ENCODE results near the gene NOSIP. TPM values are rescaled to one million over a fixed set of nuclear protein-coding genes. Genes with fewer than 3 reads are reported as not detected.

Gene NOSIP
- total and polyA plus RNA-seq, 5 experiments from 2014 or later: 162 to 854 (median 662) TPM

DNA sequence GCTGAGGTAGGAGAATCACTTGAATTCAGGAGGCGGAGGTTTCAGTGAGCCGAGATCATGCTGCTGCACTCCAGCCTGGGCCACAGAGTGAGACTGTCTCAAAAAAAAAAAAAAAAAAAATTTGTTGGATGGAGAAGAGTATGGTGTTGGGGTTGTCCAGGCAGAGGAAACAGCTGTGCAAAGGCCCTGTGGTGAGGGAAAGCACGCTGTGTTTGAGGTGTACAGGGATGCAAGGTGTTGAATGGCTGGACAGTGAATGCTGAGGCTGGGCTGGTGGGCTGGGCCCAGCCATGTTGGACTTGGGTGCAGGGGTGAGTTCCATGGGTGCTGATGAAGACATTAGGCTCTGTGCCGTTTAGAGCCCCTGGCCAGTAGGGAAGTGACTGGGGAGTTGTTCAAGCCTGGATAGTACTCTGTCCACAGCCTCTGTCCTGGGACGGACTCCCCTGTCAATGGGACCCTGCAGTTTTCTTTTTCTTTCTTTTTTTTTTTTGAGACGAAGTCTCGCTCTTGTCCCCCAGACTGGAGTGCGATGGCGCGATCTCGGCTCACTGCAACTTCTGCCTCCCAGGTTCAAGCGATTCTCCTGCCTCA, 29.2 kb upstream of the NOSIP start:
- peaks cover 9 to 47% (median 15%) of the 10 kb centered on the region in 4 donors for H3K4me1 Mint-ChIP-seq
- H3K27me3 Mint-ChIP-seq: no peaks in the 10 kb centered on the region
- peaks cover 0 to 72% (median 3%) of the 10 kb centered on the region in 3 donors for H3K36me3 Mint-ChIP-seq
- no peaks in the 10 kb centered on the region for H3K9me3 Mint-ChIP-seq
- no peak overlapping the region for H3K4me3 Mint-ChIP-seq
- H3K27ac Mint-ChIP-seq: peak overlapping the region in 4 of 10 donors; percentile 1 to 62 (median 36)
- ATAC-seq: no peak
- no peak for DNase-seq
- POLR2A ChIA-PET: interaction anchor here (0.6 to 1.5 kb wide), 5 partner anchors 14 to 1419 kb away, joined by 3 to 5 read pairs (median 3); no protein-coding TSS in a partner anchor

DNA sequence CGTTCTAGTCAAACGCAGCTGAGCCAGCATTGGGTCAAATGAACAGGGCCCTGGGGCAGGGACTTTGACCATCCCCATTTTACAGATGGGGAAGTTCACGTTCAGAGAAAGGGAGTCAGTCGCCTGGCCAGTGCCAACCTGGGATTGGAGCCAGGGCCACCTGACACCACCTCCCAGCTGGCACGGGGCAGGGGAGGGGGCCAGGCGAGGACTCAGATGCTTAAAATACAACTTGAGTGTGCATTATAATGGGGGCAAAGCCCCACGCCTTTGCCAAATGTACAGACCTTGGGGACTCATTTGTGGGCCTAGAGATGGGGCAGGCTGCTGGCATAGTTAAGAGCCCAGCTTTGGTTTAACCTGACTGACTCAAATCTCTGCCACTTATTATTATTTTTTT, 25.2 kb upstream of the NOSIP start:
- DNase-seq (no peak), ATAC-seq (no peak)
- POLR2A ChIA-PET: no interaction called here
- Mint-ChIP-seq H3K9me3 (no peaks in the 10 kb centered on the region), H3K36me3 (peaks cover 0 to 81% (median 6%) of the 10 kb centered on the region in 3 donors), H3K4me3 (no peak overlapping the region), H3K27ac (peak overlapping the region in 3 of 10 donors; percentile 41 to 63 (median 43)), H3K27me3 (no peaks in the 10 kb centered on the region), H3K4me1 (peaks cover 5 to 53% (median 6%) of the 10 kb centered on the region in 4 donors)

DNA sequence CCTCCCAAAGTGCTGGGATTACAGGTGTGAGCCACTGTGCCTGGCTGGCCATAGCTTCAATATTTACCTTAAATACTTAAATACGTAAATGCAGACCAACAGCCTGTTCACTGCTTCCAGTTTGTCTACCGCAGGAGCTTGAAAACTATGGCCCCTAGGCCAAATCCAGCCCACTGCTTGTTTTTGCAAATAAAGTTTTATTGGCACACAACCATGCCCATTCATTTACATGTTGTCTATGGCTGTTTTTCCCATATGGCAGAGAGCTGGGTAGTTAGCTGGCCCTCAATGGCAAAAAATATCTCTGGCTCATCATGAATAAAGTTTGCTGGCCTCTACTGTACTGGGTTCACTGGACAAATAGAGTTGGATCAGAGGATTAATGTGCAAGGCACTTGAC, 22.4 kb upstream of the NOSIP start:
- Mint-ChIP-seq H3K27ac (peak overlapping the region in 1 of 10 donors; percentile 57), H3K4me1 (peaks cover 9 to 51% (median 12%) of the 10 kb centered on the region in 4 donors), H3K9me3 (no peaks in the 10 kb centered on the region), H3K27me3 (no peaks in the 10 kb centered on the region), H3K36me3 (peaks cover 0 to 77% (median 3%) of the 10 kb centered on the region in 3 donors), H3K4me3 (no peak overlapping the region)
- DNase-seq (no peak), ATAC-seq (no peak)
- POLR2A ChIA-PET: interaction anchor here (0.6 to 1.6 kb wide), 3 partner anchors 9 to 37 kb away, joined by 3 to 5 read pairs (median 4); partner anchors contain the start of gene RRAS

DNA sequence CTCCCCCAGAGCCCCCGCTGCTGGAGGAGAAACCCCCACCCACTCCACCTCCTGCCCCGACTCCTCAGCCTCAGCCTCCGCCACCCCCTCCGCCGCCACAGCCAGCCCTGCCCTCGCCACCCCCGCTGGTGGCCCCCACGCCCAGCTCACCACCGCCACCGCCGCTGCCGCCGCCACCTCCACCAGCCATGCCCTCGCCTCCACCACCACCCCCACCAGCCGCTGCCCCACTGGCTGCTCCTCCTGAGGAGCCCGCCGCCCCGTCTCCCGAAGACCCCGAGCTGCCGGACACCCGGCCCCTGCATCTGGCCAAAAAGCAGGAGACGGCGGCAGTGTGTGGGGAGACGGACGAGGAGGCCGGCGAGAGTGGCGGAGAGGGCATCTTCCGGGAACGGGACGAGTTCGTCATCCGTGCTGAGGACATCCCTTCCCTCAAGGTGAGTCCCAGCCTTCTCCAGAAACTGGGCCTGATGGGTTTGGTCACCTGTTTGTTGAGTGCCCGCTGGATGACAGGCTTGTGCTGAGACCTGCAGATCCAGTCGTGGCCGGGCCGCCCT, 21.2 kb upstream of the NOSIP start:
- peaks cover 9 to 44% (median 12%) of the 10 kb centered on the region in 4 donors for H3K4me1 Mint-ChIP-seq
- H3K4me3 Mint-ChIP-seq: no peak overlapping the region
- ATAC-seq (peak in 1 of 2 donors; percentile 23), DNase-seq (no peak)
- peak overlapping the region in 1 of 10 donors; percentile 70 for H3K27ac Mint-ChIP-seq
- POLR2A ChIA-PET: interaction anchor here (0.5 to 1.6 kb wide), 3 partner anchors 15 to 59 kb away, joined by 3 to 5 read pairs (median 4); partner anchors contain the start of gene NOSIP
- H3K27me3 Mint-ChIP-seq: no peaks in the 10 kb centered on the region
- no peaks in the 10 kb centered on the region for H3K9me3 Mint-ChIP-seq
- H3K36me3 Mint-ChIP-seq: peaks cover 0 to 67% (median 3%) of the 10 kb centered on the region in 3 donors

DNA sequence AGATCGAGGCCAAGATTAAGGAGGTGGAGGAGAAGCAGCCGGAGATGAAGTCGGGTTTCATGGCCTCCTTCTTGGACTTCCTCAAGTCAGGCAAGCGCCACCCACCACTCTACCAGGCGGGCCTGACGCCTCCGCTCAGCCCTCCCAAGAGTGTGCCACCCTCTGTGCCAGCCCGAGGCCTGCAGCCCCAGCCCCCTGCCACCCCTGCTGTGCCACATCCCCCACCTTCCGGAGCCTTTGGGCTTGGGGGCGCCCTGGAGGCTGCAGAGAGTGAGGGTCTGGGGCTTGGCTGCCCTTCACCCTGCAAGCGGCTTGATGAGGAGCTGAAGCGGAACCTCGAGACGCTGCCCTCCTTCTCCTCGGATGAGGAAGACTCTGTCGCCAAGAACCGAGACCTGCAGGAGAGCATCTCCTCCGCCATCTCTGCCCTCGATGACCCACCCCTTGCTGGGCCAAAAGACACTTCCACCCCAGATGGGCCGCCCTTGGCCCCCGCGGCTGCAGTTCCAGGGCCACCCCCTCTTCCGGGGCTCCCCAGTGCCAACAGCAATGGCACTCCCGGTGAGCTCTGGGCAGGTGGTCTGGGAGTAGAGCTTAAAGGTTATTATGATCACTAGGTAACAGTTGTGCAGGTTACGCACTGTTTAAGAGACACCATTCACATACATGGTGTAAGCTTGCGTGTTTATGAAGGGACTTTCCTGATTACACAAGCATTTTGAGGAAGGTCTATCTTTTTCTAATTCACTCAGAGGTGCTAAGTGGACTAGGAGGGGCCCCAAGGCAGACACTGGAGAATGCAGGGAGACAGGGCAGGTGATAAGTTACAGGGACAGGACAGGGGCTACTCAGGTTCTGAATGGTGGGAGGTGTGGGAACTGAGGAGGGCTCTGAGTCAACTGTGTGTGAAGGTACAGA, 19.3 kb upstream of the NOSIP start:
- H3K4me3 Mint-ChIP-seq: no peak overlapping the region
- no peaks in the 10 kb centered on the region for H3K9me3 Mint-ChIP-seq
- H3K4me1 Mint-ChIP-seq: peaks cover 9 to 39% (median 14%) of the 10 kb centered on the region in 4 donors
- POLR2A ChIA-PET: interaction anchor here (0.7 to 1.6 kb wide), 4 partner anchors 14 to 42 kb away, joined by 3 to 8 read pairs (median 4); partner anchors contain the start of gene SCAF1
- H3K27ac Mint-ChIP-seq: peak overlapping the region in 6 of 10 donors; percentile 8 to 57 (median 42)
- ATAC-seq (no peak), DNase-seq (no peak)
- H3K36me3 Mint-ChIP-seq: peaks cover 0 to 60% (median 3%) of the 10 kb centered on the region in 3 donors
- H3K27me3 Mint-ChIP-seq: no peaks in the 10 kb centered on the region

DNA sequence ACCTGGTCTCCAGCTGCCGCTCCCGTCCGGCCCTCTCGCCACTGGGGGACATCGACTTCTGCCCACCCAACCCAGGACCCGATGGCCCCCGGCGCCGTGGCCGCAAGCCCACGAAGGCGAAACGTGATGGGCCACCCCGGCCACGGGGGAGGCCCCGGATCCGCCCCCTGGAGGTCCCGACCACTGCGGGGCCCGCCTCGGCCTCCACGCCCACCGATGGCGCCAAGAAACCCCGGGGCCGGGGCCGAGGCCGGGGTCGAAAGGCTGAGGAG, 17.3 kb upstream of the NOSIP start:
- H3K27me3 Mint-ChIP-seq: no peaks in the 10 kb centered on the region
- H3K27ac Mint-ChIP-seq: no peak overlapping the region
- H3K36me3 Mint-ChIP-seq: peaks cover 0 to 55% (median 5%) of the 10 kb centered on the region in 3 donors
- no peak overlapping the region for H3K4me3 Mint-ChIP-seq
- H3K4me1 Mint-ChIP-seq: peaks cover 21 to 44% (median 31%) of the 10 kb centered on the region in 4 donors
- ATAC-seq (no peak), DNase-seq (no peak)
- no peaks in the 10 kb centered on the region for H3K9me3 Mint-ChIP-seq
- POLR2A ChIA-PET: interaction anchor here (11.9 kb wide), 1 partner anchor 43 kb away, joined by 180 read pairs; the partner anchor contains the start of genes RRAS and SCAF1

DNA sequence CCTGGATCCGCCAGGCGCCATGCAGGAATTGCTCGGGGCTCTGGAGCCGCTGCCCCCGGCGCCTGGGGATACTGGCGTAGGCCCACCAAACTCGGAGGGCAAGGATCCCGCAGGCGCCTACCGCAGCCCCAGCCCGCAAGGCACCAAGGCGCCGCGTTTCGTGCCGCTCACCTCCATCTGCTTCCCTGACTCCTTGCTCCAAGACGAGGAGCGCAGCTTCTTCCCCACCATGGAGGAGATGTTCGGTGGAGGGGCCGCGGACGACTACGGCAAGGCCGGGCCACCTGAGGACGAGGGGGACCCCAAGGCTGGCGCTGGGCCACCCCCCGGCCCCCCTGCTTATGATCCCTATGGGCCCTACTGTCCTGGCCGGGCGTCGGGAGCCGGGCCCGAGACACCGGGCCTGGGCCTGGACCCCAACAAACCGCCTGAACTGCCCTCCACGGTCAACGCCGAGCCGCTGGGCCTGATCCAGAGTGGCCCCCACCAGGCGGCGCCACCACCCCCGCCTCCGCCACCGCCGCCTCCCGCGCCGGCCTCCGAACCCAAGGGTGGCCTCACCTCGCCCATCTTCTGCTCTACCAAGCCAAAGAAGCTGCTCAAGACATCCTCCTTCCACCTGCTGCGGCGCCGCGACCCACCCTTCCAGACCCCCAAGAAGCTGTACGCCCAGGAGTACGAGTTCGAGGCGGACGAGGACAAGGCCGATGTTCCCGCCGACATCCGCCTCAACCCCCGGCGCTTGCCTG, 16.8 kb upstream of the NOSIP start:
- ATAC-seq (no peak), DNase-seq (no peak)
- H3K36me3 Mint-ChIP-seq: peaks cover 0 to 50% (median 5%) of the 10 kb centered on the region in 3 donors
- H3K4me3 Mint-ChIP-seq: no peak overlapping the region
- no peaks in the 10 kb centered on the region for H3K9me3 Mint-ChIP-seq
- H3K27me3 Mint-ChIP-seq: no peaks in the 10 kb centered on the region
- H3K4me1 Mint-ChIP-seq: peaks cover 26 to 44% (median 34%) of the 10 kb centered on the region in 4 donors
- no peak overlapping the region for H3K27ac Mint-ChIP-seq
- POLR2A ChIA-PET: interaction anchor here (11.9 kb wide), 1 partner anchor 44 kb away, joined by 180 read pairs; the partner anchor contains the start of genes RRAS and SCAF1

DNA sequence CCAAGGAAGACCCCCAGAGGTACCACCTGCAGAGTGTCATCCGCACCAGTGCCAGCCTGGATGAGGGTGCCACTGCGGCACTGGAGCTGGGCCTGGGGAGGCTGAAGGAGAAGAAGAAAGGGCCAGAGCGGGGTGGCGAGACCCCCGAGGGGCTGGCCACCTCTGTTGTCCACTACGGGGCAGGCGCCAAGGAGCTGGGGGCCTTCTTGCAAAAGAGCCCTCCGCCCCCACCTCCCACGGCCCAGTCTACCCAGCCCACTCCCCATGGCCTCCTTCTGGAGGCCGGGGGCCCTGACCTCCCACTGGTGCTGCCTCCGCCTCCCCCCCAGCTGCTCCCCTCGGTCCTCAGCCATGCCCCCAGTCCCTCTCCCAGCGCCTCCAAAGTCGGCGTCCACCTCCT, 16.1 kb upstream of the NOSIP start:
- Mint-ChIP-seq H3K36me3 (peaks cover 0 to 44% (median 5%) of the 10 kb centered on the region in 3 donors), H3K27me3 (no peaks in the 10 kb centered on the region), H3K4me1 (peaks cover 26 to 43% (median 33%) of the 10 kb centered on the region in 4 donors), H3K27ac (no peak overlapping the region), H3K4me3 (no peak overlapping the region), H3K9me3 (no peaks in the 10 kb centered on the region)
- DNase-seq (no peak), ATAC-seq (no peak)
- POLR2A ChIA-PET: interaction anchor here (11.9 kb wide), 1 partner anchor 45 kb away, joined by 180 read pairs; the partner anchor contains the start of genes RRAS and SCAF1

DNA sequence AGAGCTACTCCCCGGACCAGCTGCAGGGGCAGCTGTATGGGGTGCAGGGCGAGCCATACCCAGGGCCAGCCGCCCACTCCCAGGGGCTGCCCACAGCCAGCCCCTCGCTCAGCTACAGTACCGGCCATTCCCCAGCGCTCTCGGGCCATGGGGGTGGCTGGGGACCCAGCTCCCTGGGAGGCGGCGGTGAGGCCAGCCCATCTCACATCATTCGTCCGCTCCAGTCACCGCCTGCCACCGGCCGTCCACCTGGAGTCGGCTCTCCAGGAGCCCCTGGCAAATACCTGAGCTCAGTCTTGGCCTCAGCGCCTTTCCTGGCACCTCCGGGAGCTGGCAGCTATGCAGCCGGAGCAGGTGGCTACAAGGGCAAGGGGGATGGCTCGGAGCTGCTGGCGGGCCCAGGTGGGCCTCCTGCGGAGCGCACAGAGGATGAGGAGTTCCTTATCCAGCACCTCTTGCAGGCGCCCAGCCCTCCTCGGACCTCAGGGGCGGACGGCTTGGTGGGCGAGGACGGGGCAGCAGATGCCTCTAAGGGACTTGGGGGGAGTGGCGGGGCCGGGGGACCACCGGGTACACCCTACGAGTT, 15.6 kb upstream of the NOSIP start:
- no peaks in the 10 kb centered on the region for H3K9me3 Mint-ChIP-seq
- H3K4me1 Mint-ChIP-seq: peaks cover 23 to 41% (median 32%) of the 10 kb centered on the region in 4 donors
- H3K4me3 Mint-ChIP-seq: no peak overlapping the region
- ATAC-seq (no peak), DNase-seq (no peak)
- H3K36me3 Mint-ChIP-seq: peaks cover 0 to 40% (median 5%) of the 10 kb centered on the region in 3 donors
- POLR2A ChIA-PET: interaction anchor here (1.0 to 11.9 kb wide), 2 partner anchors 14 to 45 kb away, joined by 3 to 180 read pairs; partner anchors contain the start of genes RRAS and SCAF1
- H3K27ac Mint-ChIP-seq: no peak overlapping the region
- no peaks in the 10 kb centered on the region for H3K27me3 Mint-ChIP-seq

DNA sequence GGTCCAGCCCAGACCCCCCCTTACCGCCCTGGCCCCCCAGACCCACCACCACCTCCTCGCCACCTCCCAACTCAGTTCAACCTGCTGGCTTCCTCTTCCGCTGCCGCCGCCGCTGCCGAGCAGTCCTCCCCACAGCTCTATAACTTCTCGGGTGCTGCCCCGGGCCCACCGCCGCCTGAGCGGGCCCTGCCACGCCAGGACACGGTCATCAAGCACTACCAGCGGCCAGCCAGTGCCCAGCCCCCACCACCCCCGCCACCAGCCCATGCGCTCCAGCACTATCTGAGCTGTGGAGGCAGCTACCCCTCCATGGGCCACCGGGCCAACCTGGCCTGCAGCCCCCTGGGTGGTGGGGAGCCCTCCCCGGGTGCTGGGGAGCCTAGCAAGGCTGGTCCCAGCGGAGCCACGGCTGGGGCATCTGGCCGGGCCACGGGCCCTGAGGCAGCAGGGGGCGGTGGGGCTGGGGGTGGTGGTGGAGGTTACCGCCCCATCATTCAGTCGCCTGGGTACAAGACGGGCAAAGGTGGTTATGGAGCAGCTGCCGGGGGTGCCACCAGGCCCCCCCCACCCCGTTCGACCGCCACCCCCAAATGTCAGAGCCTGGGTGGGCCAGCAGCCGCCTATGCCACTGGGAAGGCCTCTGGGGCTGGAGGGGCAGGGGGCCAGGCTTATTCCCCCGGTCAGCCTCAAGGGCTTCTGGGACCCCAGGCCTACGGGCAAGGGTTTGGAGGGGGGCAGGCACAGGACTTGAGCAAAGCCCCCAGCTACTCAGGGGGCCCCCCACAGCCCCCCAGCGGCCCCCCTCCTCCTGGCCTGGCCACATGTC, 14.8 kb upstream of the NOSIP start:
- H3K4me1 Mint-ChIP-seq: peaks cover 21 to 36% (median 30%) of the 10 kb centered on the region in 4 donors
- POLR2A ChIA-PET: interaction anchor here (1.0 to 11.9 kb wide), 2 partner anchors 15 to 46 kb away, joined by 3 to 180 read pairs; partner anchors contain the start of genes RRAS and SCAF1
- H3K27me3 Mint-ChIP-seq: no peaks in the 10 kb centered on the region
- H3K4me3 Mint-ChIP-seq: peak overlapping the region in 2 of 10 donors; percentile 86 to 87
- DNase-seq (no peak), ATAC-seq (no peak)
- H3K36me3 Mint-ChIP-seq: peaks cover 0 to 34% (median 5%) of the 10 kb centered on the region in 3 donors
- no peak overlapping the region for H3K27ac Mint-ChIP-seq
- no peaks in the 10 kb centered on the region for H3K9me3 Mint-ChIP-seq
